Choroid plexus epithelial cell (primary cell): ENCODE data around the gene PRTG.
A peak's percentile ranks its signal among the peaks of the same experiment; 100 is the strongest.

Source experiments
- DNase-seq: peaks from one replicate; pipeline ENCODE4 v3.0.0-alpha.2; 2010; ENCODE audit warnings: low read depth
- H3K4me3 ChIP-seq: 2 replicates; pipeline ENCODE4 v1.5.1; 2011; ENCODE audit warnings: low read depth, mild to moderate bottlenecking, control low read depth, low read length, moderate library complexity
- CTCF ChIP-seq: conservative IDR thresholded peaks from 2 replicates; pipeline ENCODE4 v1.5.1; 2011; ENCODE audit warnings: low read depth, mild to moderate bottlenecking, control low read depth, inconsistent platforms, low read length, moderate library complexity

PRTG gene

DNA sequence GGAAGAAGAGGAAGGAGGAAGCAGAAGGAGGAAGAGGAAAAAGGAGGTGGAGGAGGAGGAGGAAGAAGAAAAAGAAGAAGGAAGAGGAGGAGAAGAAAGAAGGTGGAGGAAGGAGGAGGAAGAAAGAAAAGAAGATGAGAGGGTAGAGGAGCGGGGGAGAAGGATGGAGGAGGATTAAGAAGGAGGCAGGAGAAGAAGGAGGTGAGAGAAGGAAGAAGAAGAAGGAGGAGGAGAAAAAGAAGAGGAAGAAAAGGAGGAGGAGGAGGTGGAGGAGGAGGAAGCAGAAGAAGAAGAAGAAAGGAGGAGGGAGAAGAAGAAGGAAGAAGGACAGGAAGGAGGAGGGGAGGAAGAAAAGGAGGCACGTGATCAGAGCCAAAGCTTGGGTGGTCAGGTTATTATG, 37.3 kb upstream of the PRTG start:
- DNase-seq = no peak
- no peak for TF ChIP-seq CTCF
- no peak overlapping the region for H3K4me3 ChIP-seq

DNA sequence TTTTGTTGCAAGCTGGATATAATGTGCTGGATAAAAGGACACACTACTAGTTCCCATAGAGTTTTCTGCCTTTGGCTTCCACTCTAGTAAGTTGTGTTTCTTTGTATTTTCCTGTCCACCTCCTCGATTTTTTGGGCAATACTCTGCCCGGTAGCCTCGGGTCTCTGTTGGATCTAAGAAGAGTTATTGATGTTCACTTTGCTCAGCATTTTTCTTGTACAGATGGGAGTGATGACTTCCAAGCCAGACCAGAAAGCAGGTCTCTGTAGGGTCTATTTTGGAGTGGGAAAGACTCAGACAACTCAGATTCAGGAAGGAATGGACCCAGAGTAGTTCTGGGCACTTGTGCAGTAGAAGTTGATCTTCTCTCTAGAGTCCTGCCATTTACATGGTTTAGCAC, 36.0 kb upstream of the PRTG start:
- no peak for TF ChIP-seq CTCF
- H3K4me3 ChIP-seq = no peak overlapping the region
- DNase-seq = no peak

GRCh38 chr15:55775316-55775715, 32.4 kb upstream of the PRTG start:
- no peak for TF ChIP-seq CTCF
- no peak for DNase-seq
- no peak overlapping the region for H3K4me3 ChIP-seq

- peak; percentile 72 for TF ChIP-seq CTCF
- peak; percentile 54 for DNase-seq
- H3K4me3 ChIP-seq = no peak overlapping the region
Measured at GRCh38 chr15:55774113-55774970, 31.4 kb upstream of the PRTG start.

DNA sequence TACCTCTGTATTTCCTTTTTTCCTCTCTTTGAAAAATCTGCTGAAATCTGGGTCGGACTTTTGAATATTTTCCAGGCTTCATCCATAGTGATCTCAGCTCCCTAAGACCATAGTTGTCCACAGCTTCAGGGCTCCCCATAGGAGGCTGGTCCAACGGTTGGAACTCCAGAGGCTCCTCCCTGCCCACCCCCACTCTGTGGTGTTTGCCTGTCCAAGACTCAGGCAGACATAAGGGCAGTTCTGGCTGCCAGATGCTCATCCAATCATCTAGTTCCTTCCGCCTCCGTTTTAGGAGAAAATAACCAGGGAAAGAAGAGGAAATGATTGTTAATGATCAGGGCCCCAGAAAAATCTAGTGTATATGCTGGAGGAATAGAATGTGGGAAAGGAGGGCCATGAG, 27.9 kb upstream of the PRTG start:
- DNase-seq = peak; percentile 39
- no peak overlapping the region for H3K4me3 ChIP-seq
- no peak for TF ChIP-seq CTCF

GRCh38 chr15:55770261-55770660, 27.3 kb upstream of the PRTG start:
- no peak overlapping the region for H3K4me3 ChIP-seq
- no peak for TF ChIP-seq CTCF
- peak; percentile 44 for DNase-seq

DNA sequence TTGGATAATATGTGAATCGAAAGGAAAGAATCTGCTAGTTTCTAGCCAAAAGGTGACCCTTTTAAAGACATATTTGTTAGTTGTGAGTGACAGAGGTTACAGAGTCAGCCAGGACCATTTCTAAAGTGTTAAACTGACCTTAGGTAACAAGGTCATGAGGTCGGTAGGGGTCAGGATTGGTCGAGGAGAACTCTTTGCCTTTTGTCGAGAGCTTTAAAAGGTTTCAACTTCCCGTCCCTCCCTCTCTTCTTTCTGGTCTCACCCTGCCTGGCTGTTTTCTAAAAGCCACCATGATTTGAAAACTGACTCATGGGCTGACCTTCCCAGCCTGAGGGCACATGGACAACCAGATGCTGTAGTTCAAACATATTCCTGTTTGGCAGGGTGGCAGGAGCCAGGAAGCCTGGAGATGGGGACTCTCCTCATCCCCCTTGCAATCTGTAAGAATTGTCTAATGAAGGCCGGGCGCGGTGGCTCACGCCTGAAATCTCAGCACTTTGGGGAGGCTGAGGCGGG, 25.8 kb upstream of the PRTG start:
- DNase-seq = no peak
- TF ChIP-seq CTCF = no peak
- no peak overlapping the region for H3K4me3 ChIP-seq
